ENCODE results near the gene TEC. TPM values are rescaled to one million over a fixed set of nuclear protein-coding genes. Genes with fewer than 3 reads are reported as not detected.
"Not testable (repeated sequence)": the region's sequence is repeated elsewhere in the genome, so short reads cannot be mapped to it uniquely, and the experiment has no call there.

TEC gene
- total RNA-seq, 1 donor from 2014 or later: 2.7 TPM

DNA sequence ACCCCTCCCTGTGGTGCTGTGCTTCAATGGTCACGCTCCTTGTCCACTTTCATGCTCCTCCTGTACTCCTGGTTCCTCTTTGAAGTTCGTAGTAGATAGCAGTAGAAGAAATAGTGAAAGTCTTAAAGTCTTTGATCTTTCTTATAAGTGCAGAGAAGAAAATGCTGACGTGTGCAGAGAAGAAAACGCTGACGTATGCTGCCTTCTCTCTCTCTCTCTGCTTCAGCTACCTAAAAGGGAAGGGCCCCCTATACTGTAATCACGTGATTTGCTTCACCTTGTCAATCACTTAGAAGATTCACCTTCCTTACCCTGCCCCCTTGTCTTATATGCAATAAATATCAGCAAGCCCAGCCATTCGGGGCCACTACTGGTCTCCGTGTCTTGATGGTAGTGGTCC lies 50.2 kb downstream of the TEC start:
- H3K27me3 Mint-ChIP-seq; DNase-seq; H3K4me3 Mint-ChIP-seq; H3K27ac Mint-ChIP-seq; intact Hi-C loops (cut with micrococcal nuclease); H3K36me3 Mint-ChIP-seq (ENCODE audit: low read depth); H3K9me3 Mint-ChIP-seq; H3K4me1 Mint-ChIP-seq: not testable (repeated sequence)

DNA sequence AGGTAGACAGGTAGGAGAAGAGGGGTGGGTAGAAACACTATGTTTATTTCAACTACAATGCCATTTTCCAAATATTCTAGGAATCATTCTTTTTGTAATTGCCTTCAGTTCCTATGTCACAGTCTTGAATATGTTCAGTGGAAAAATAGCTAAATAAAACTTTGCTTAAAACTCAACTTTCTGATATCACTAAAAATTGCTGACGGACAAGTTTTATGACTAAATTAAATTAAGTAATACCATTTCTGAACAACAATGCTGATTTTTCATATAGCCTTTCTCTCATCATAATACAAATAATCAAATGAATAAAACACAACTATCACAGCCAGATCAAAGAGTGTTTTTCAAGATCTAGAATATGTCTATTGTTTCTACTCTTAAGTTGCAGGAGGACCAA lies 53.1 kb downstream of the TEC start:
- Mint-ChIP-seq H3K4me1 (peaks cover 8% of the 10 kb centered on the region), H3K27ac (no peak overlapping the region), H3K9me3 (no peaks in the 10 kb centered on the region), H3K36me3 (ENCODE audit: low read depth) (no peaks in the 10 kb centered on the region), H3K27me3 (no peaks in the 10 kb centered on the region), H3K4me3 (no peak overlapping the region)
- intact Hi-C loops (cut with micrococcal nuclease): no loop called here
- no peak for DNase-seq

DNA sequence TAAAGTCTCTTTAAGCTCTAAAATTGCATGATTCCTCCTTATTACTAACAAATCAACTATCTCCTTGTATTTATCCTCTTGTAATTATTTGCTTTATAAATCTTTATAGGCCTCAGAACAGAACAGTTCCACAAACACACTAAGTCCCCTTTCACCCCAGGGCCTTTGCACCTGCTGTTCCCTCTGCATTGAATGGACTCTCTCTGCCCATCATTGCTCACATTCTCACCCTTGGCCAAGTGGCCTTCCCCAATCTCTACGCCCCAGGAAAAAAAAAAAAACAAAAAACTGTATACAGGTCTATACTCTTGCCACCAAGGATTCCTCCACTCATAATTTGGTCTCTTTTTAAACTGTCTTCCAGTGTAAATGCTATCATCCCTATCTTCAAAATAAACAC lies 53.7 kb downstream of the TEC start:
- no peak overlapping the region for H3K4me3 Mint-ChIP-seq
- no peak for DNase-seq
- no peaks in the 10 kb centered on the region for H3K27me3 Mint-ChIP-seq
- H3K27ac Mint-ChIP-seq: no peak overlapping the region
- intact Hi-C loops (cut with micrococcal nuclease): no loop called here
- no peaks in the 10 kb centered on the region for H3K9me3 Mint-ChIP-seq
- H3K36me3 Mint-ChIP-seq (ENCODE audit: low read depth): no peaks in the 10 kb centered on the region
- peaks cover 8% of the 10 kb centered on the region for H3K4me1 Mint-ChIP-seq

DNA sequence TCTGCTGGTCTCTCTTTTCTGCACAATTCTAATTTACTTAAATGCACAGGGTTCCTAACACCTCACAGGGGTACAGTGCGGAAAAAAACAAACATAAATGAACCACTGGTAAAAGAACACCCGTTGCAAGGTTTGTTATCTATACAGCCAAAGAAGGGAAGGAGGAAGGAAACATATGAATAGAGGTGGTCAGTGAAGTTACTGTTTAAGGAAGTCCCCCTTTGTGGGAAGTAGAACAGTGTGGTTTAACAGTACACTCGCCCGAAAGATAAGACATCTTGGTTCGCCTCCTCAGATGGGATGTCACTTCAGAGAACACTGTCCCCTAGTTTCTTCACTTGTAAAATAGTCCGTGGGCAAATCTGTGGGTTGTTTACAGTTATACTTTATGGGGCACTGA lies 57.5 kb downstream of the TEC start:
- Mint-ChIP-seq H3K27me3 (peaks cover 3% of the 10 kb centered on the region), H3K4me3 (no peak overlapping the region)

DNA sequence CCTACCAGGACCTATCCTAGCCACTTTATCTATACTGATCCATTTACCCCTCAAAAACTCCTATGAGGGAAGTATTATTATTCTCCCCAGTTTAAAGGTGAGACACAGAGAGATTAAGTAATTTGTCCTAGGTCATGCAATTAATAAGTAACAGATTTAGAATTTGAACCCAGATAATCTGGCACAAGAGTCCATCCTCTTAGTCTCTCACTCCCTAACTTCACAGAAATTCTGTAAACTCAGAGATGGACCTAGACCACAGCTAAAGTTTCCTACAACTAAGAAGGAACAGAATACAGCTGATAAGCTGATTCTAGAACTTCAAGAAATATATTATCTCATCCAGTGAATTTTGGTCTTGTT lies 58.7 kb downstream of the TEC start:
- Mint-ChIP-seq H3K9me3 (no peaks in the 10 kb centered on the region), H3K4me3 (no peak overlapping the region), H3K36me3 (ENCODE audit: low read depth) (no peaks in the 10 kb centered on the region), H3K4me1 (peaks cover 13% of the 10 kb centered on the region), H3K27ac (no peak overlapping the region), H3K27me3 (peaks cover 3% of the 10 kb centered on the region)
- no peak for DNase-seq
- intact Hi-C loops (cut with micrococcal nuclease): no loop called here

More for the DNA sequence above, 57.5 kb downstream of the TEC start:
- DNase-seq: no peak
- Mint-ChIP-seq H3K36me3 (ENCODE audit: low read depth) (no peaks in the 10 kb centered on the region), H3K27ac (no peak overlapping the region), H3K4me1 (peaks cover 13% of the 10 kb centered on the region), H3K9me3 (no peaks in the 10 kb centered on the region)
- intact Hi-C loops (cut with micrococcal nuclease): no loop called here

DNA sequence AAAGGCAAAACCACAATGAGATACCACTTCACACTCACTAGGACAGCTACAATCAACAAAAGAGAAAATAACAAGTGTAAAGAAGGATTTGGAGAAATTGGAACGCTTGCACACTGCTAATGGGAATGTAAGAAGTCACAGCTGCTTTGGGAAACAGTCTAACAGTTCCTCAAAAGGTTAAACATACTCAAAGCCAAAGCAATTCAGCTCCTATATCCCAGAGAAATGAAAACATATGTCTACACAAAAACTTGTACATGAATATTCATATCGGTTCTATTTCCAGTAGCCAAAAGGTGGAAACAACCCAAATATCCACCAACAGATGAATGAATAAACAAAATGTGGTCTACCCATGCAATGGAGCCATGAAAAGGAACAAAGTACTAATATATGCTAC lies 64.0 kb downstream of the TEC start:
- peaks cover 5% of the 10 kb centered on the region for H3K4me1 Mint-ChIP-seq

DNA sequence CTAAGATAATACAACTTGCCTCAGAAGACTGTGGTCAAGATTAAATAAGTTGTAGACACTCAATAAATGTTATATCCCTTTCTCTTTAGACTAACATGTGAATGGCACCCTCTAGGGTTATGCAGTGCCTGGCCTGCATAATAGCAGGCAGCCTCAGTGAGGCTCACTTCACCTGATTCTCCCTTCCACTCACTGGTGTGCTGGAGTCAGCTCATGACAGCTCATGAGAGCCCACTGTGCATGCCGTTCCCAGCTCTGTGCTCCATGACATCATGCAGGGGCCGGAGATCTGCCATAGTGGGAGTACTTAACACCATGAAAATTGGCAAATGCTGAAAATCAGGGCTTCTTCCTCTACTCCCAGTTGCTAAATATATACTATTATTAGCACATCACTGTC lies 64.5 kb downstream of the TEC start:
- no peaks in the 10 kb centered on the region for H3K9me3 Mint-ChIP-seq
- peaks cover 1% of the 10 kb centered on the region for H3K4me1 Mint-ChIP-seq
- intact Hi-C loops (cut with micrococcal nuclease): no loop called here
- DNase-seq: no peak
- H3K27ac Mint-ChIP-seq: no peak overlapping the region
- H3K36me3 Mint-ChIP-seq (ENCODE audit: low read depth): no peaks in the 10 kb centered on the region
- peaks cover 3% of the 10 kb centered on the region for H3K27me3 Mint-ChIP-seq
- H3K4me3 Mint-ChIP-seq: no peak overlapping the region

More for the DNA sequence above, 64.0 kb downstream of the TEC start:
- no peak overlapping the region for H3K27ac Mint-ChIP-seq
- no peaks in the 10 kb centered on the region for H3K9me3 Mint-ChIP-seq
- intact Hi-C loops (cut with micrococcal nuclease): no loop called here
- H3K4me3 Mint-ChIP-seq: no peak overlapping the region
- H3K27me3 Mint-ChIP-seq: peaks cover 3% of the 10 kb centered on the region
- DNase-seq: no peak
- H3K36me3 Mint-ChIP-seq (ENCODE audit: low read depth): no peaks in the 10 kb centered on the region

DNA sequence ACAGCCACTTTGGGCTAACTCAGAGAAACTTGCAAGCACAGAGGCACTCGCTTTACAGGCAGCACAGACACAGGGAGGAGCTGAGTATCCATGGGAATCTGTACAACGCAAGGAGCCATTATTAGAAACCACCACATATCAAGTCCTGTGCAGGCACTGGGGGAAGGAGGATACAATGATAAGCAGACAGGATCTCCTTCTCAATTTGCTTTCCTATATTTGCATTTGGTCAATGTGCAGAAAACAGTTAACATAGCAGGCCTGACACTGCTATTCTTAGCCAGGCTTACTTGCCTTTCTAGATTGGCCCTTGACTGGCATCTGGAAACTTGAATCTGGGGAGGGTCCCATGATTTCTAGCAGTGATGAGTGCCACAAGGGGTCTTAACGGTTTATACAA lies 65.8 kb downstream of the TEC start:
- no peaks in the 10 kb centered on the region for H3K4me1 Mint-ChIP-seq
- H3K27me3 Mint-ChIP-seq: peaks cover 3% of the 10 kb centered on the region
- no peaks in the 10 kb centered on the region for H3K36me3 Mint-ChIP-seq (ENCODE audit: low read depth)
- H3K4me3 Mint-ChIP-seq: no peak overlapping the region
- no peak for DNase-seq
- H3K9me3 Mint-ChIP-seq: no peaks in the 10 kb centered on the region
- H3K27ac Mint-ChIP-seq: no peak overlapping the region
- intact Hi-C loops (cut with micrococcal nuclease): no loop called here

DNA sequence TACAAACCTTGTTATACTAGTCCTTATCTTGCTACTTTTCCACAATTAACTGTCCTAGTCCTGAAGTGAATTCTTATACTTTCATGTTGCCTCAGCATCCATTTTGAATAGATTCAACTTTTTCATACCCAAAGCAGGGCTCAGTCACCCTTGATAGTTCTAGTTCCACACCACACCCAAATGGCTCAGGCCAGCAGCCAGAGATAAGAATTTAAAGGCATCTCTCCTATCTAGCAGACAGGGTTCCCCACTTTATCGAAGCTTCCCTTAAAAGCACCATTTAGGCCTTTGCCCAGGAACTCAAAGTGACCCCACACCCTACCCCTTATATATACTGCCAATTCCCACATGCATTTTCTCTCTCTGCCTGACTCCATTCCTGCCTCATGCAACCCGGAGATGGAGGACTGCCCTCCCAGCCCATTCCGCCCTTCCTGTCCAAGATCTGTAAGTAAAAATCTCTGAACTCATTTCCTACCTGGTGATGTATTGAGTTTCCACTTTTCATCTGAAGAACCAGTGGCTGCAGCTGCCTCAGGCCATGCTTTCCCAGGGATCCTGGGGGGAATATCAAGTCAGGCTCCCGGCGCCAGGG lies 71.9 kb downstream of the TEC start:
- no peak overlapping the region for H3K27ac Mint-ChIP-seq

DNA sequence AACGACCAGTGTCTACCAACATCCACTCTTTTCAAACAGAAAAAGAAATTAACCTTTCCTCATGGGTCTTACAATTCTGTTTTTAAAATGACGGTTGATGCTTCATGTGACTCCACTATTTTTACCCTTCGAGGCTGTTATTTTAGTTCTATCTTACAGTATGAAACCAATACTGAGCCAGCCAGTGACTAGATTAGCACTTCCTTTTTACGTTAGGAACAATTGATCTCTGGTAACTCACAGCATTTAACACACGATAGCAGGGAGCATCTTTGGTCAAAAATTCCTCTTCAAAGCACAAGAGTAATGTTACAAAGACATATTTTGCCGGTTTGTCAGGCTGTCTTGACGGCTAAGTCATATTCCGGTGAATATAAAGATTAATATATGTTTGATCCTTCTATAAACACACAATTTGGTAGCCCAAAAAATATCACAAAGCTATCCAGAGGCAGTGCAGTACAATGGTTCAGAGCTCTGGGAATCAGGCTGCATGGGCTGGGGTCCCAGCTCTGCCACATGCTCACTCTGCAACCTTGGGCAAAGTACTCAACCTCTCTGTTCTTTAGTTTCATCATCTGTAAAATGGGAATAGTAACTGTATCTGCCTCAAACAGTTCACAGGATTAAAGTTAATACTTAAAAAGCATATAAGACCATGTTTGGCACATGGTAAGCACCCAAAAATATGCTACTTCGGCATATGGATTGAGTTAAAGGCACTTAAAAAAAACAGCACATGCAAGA lies 72.7 kb downstream of the TEC start:
- H3K27me3 Mint-ChIP-seq: no peaks in the 10 kb centered on the region
- H3K36me3 Mint-ChIP-seq (ENCODE audit: low read depth): no peaks in the 10 kb centered on the region
- DNase-seq: no peak
- H3K4me1 Mint-ChIP-seq: no peaks in the 10 kb centered on the region
- H3K4me3 Mint-ChIP-seq: no peak overlapping the region
- H3K9me3 Mint-ChIP-seq: no peaks in the 10 kb centered on the region
- no peak overlapping the region for H3K27ac Mint-ChIP-seq
- intact Hi-C loops (cut with micrococcal nuclease): no loop called here

More for the DNA sequence above, 71.9 kb downstream of the TEC start:
- DNase-seq: no peak
- Mint-ChIP-seq H3K9me3 (no peaks in the 10 kb centered on the region), H3K4me3 (no peak overlapping the region), H3K27me3 (no peaks in the 10 kb centered on the region), H3K36me3 (ENCODE audit: low read depth) (no peaks in the 10 kb centered on the region), H3K4me1 (no peaks in the 10 kb centered on the region)
- intact Hi-C loops (cut with micrococcal nuclease): no loop called here

DNA sequence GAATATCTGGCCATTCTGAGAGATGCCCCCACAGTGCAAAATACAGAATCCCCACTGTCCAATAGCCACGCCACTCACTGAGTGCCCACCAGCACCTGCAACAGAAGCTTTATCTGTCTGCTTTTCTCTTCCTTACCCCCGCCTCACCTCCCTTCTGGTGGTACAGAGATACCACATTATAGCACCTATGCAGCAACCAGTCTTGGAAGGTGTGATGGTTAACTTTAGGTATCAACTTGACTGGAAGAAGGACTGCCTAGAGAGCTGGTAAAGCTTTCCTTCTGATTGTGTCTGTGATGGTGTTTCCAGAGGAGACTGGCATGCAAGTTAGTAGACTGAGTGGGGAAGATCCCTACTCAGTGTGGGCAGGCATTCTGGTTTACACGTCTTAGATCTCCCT lies 73.8 kb downstream of the TEC start:
- intact Hi-C loops (cut with micrococcal nuclease): no loop called here
- no peak overlapping the region for H3K27ac Mint-ChIP-seq
- DNase-seq: no peak
- H3K9me3 Mint-ChIP-seq: no peaks in the 10 kb centered on the region
- no peaks in the 10 kb centered on the region for H3K36me3 Mint-ChIP-seq (ENCODE audit: low read depth)
- H3K27me3 Mint-ChIP-seq: no peaks in the 10 kb centered on the region
- H3K4me3 Mint-ChIP-seq: no peak overlapping the region
- no peaks in the 10 kb centered on the region for H3K4me1 Mint-ChIP-seq

DNA sequence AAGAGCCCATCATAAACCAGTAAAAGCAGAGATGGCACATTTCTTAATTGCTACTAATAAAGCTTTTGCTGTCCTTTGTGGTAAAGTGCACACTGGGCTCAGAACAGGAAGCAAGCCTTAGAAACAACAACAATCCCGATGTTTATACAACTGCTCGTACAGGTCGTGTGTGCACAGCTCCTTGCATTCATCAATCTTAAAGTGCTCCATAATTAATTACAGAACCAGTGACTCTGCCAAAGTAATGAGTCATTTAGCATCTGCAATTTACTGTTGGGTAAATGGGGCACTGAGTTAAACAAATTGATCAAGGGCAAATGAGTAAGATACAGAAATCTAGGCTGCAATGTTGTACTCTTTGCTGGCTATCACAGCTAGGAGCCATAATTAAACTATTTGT lies 74.3 kb downstream of the TEC start:
- Mint-ChIP-seq H3K36me3 (ENCODE audit: low read depth) (no peaks in the 10 kb centered on the region), H3K4me1 (no peaks in the 10 kb centered on the region), H3K9me3 (no peaks in the 10 kb centered on the region), H3K27ac (no peak overlapping the region), H3K4me3 (no peak overlapping the region), H3K27me3 (no peaks in the 10 kb centered on the region)
- intact Hi-C loops (cut with micrococcal nuclease): no loop called here
- DNase-seq: no peak

DNA sequence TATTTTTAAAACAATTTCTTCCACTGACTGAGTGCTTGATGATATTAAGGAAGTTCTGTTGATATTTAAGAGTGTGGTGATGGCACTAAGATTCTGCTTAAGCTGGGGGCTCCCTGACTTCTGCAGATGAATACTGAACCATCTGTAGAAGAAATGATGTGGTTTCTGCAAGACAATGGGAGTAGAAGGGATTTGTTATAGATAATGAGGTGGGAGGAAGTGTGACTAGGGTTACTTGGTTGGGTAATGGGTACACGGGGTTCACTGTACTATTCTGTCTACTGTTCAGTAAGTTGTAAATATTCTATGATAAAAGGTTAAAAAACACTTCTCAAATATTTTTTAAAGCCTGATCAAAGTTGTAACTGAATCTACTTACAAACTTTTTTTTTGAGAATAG lies 74.7 kb downstream of the TEC start:
- intact Hi-C loops (cut with micrococcal nuclease): no loop called here
- H3K4me1 Mint-ChIP-seq: no peaks in the 10 kb centered on the region
- DNase-seq: no peak
- no peaks in the 10 kb centered on the region for H3K27me3 Mint-ChIP-seq
- no peak overlapping the region for H3K4me3 Mint-ChIP-seq
- H3K27ac Mint-ChIP-seq: no peak overlapping the region
- H3K9me3 Mint-ChIP-seq: no peaks in the 10 kb centered on the region
- H3K36me3 Mint-ChIP-seq (ENCODE audit: low read depth): no peaks in the 10 kb centered on the region

DNA sequence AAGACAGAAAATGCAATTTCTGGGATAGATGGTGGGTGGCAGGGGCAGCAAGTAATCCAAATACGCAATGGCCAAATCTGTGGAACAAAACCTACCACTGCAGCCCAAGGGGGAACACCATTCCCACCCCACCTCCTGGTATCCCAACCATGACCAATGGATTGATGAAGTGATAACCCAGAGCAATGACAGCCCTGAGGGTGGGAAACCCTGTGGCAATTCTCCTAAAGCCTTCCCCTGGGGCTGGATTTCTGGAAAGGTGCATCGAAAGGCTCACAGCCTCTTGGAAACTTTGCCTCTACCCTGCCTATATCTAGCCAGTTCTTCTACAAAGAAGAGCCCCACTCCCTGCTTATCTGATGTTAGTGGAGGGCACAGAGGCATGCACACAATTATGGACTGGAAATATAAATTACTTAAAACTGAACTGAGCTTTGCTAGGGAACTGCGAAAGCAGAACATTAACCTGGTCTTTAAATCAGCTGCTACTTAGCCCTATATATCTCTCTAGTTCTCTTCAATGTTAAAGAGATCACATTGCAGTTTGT lies 75.6 kb downstream of the TEC start:
- H3K27me3 Mint-ChIP-seq: no peaks in the 10 kb centered on the region
- H3K4me1 Mint-ChIP-seq: no peaks in the 10 kb centered on the region
- DNase-seq: no peak
- H3K27ac Mint-ChIP-seq: no peak overlapping the region
- H3K9me3 Mint-ChIP-seq: no peaks in the 10 kb centered on the region
- H3K36me3 Mint-ChIP-seq (ENCODE audit: low read depth): no peaks in the 10 kb centered on the region
- intact Hi-C loops (cut with micrococcal nuclease): no loop called here
- H3K4me3 Mint-ChIP-seq: no peak overlapping the region

All from activated CD4-positive, alpha-beta T cell treated with anti-CD3 and anti-CD28 coated beads, Interleukin-2, amount 10 ng/mL, durations not matched to agents 24 days and 14 days (primary cell).